Renal cortical epithelial cell (primary cell): ENCODE results near the gene SLC22A24. TPM values are rescaled to one million over a fixed set of nuclear protein-coding genes. Genes with fewer than 3 reads are reported as not detected.
"Not testable (repeated sequence)": the region's sequence is repeated elsewhere in the genome, so short reads cannot be mapped to it uniquely, and the experiment has no call there.

Experiments used
- DNase-seq: peaks from one replicate; pipeline ENCODE4 v3.0.0-alpha.2; 2011; ENCODE audit warnings: low read depth
- total RNA-seq: library from RNA; depleted of rRNA; stranded (reverse); fragments of >200 nt; gene quantifications from 2 replicates; pipeline ENCODE4 v1.2.3, GENCODE V29; 2014

The SLC22A24 gene
- not detected in 2 replicates for total RNA-seq

GRCh38 chr11:63144121-63144520 is at the start of gene SLC22A24:
Gene SLC22A24, minus strand, starts transcription at chr11:63144221. Its CDS starts 442 bp downstream, at chr11:63143779.
- DNase-seq, result peak; percentile 19

- DNase-seq, result no peak
These were observed 36.5 kb upstream of the SLC22A24 start for GRCh38 chr11:63180536-63180935.

GRCh38 chr11:63179432-63180041 is 35.5 kb upstream of the SLC22A24 start:
- DNase-seq, result no peak

- DNase-seq, result no peak
These were observed 33.9 kb upstream of the SLC22A24 start for GRCh38 chr11:63177872-63178271.

- no peak for DNase-seq
These were observed 21.8 kb upstream of the SLC22A24 start for GRCh38 chr11:63165706-63166310.

- DNase-seq, result no peak
These were observed 11.8 kb upstream of the SLC22A24 start for GRCh38 chr11:63155794-63156193.

- no peak for DNase-seq
These were observed 2.6 kb upstream of the SLC22A24 start for GRCh38 chr11:63146581-63146980.

GRCh38 chr11:63142459-63142858 is 1.6 kb downstream of the SLC22A24 start:
- DNase-seq, result peak; percentile 2

- DNase-seq, result no peak
These were observed 10.8 kb downstream of the SLC22A24 start for GRCh38 chr11:63132985-63133775.

- no peak for DNase-seq
These were observed 44.5 kb downstream of the SLC22A24 start for GRCh38 chr11:63099555-63099954.

GRCh38 chr11:63080682-63081081 is 63.3 kb downstream of the SLC22A24 start:
- no peak for DNase-seq

- not testable (repeated sequence) for DNase-seq
These were observed 97.8 kb downstream of the SLC22A24 start for GRCh38 chr11:63046203-63046602.

- peak; percentile 8 for DNase-seq
These were observed 101.4 kb downstream of the SLC22A24 start for GRCh38 chr11:63042596-63042995.

- no peak for DNase-seq
These were observed 111.6 kb downstream of the SLC22A24 start for GRCh38 chr11:63032457-63032856.

Other genes starting within 250 kb of the SLC22A24 start
- not detected in 2 replicates for gene CHRM1, start 222.9 kb downstream of the SLC22A24 start, total RNA-seq
- not detected in 2 replicates for gene SLC22A6, start 159.3 kb downstream of the SLC22A24 start, total RNA-seq
- not detected in 2 replicates for gene SLC22A8, start 128.4 kb downstream of the SLC22A24 start, total RNA-seq
- gene SLC22A25, start 99.4 kb upstream of the SLC22A24 start, total RNA-seq, result not detected in 2 replicates
- gene SLC22A9, start 225.6 kb upstream of the SLC22A24 start, total RNA-seq, result not detected in 2 replicates